ENCODE measurements around the gene SIRT7.
"Not testable (repeated sequence)": the region's sequence is repeated elsewhere in the genome, so short reads cannot be mapped to it uniquely, and the experiment has no call there.

The SIRT7 gene

DNA sequence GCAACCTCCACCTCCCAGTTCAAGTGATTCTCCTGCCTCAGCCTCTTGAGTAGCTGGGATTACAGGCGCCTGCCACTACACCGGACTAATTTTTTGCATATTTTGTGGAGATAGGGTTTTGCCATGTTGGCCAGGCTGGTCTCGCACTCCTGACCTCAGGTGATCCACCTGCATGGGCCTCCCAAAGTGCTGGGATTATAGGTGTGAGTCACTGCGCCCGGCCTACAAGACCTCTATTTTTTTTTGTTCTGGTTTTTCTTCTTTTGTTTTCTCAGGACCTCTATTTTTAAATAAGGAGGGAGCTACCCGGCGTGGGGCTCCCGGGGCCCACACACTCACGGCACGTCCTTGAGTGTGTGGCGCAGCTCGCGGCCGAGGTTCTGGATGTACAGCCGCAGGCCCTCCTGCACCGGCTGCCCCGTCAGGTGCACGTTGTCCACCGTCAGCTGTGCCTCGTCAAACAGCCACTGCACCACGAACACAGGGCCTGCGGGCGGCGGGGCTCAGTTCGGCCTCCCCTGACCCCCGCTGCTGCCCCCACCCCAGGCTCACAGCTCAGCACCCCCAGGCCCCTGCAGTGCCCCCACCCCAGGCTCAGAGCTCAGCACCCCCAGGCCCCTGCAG lies 37.2 kb upstream of the SIRT7 start:
- no peak for DNase-seq (ENCODE audit: low spot score)

DNA sequence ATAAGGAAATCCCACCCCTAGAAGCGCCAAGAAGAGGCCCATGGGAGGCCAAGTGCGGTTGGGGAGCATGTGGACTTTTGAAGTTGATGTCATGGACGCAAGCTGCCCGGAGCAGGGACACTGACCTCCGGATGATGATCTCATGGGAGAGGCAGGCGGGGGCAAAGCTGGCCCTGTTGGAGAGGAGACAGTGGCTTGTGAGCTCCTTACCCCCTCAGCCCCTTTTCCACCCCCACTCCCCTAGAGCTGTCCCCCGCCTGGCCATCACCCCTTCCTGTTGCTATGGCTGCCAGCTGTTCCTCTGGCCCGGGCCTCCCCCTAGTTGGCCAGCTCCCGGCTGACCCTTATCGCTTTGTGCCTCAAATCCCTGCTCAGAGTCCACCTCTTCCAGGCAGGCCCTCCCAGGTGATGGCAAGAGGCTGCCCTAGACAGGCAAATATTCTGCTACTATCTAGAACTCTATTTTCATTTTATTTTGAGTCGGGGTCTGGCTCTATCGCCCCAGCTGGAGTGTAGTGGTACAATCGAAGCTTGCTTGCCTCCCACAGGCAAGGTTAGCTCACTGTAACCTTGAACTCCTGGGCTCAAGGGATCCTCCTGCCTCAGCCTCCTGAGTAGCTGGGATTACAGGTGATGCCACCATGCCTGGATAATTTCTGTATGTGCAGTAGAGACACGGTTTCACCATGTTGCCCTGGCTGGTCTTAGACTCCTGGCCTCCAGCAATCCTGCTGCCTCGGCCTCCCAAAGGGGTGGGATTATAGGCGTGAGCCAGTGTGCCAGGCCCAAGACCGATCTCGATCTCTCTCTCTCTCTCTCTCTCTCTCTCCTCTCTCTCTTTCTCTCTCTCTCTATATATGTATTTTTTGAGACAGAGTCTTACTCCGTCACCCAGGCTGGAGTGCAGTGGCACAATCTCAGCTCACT lies 36.4 kb upstream of the SIRT7 start:
- no peak for DNase-seq (ENCODE audit: low spot score)

GRCh38 chr17:81953443-81953842 lies 35.5 kb upstream of the SIRT7 start:
- DNase-seq (ENCODE audit: low spot score) = not testable (repeated sequence)

- DNase-seq (ENCODE audit: low spot score) = no peak
Measured at GRCh38 chr17:81952792-81953228, 34.8 kb upstream of the SIRT7 start.

- DNase-seq (ENCODE audit: low spot score) = no peak
Measured at GRCh38 chr17:81951785-81952684, 34.1 kb upstream of the SIRT7 start.

DNA sequence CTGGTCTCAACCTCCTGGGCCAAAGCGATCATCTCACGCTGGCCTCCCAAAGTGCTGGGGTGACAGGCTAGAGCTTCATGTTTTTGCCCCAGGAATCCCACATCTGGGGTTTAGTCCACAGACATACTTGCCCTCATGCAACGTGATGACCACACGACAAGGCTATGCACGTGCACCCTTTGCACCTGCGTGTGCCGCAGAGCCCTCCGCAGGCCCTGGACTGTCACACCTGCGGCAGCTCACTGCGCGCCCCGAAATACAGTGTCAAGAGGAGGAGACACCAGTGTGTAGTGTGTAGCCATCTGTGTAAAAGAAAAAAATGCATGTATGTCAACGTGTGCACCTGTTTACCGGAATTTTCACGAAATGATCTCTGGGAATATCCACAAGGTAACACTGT lies 32.5 kb upstream of the SIRT7 start:
- DNase-seq (ENCODE audit: low spot score) = no peak

- DNase-seq (ENCODE audit: low spot score) = no peak
Measured at GRCh38 chr17:81948635-81949378, 30.8 kb upstream of the SIRT7 start.

- no peak for DNase-seq (ENCODE audit: low spot score)
Measured at GRCh38 chr17:81947189-81947588, 29.2 kb upstream of the SIRT7 start, which contains the start of gene MYADML2. Gene MYADML2 (minus strand): TSS chr17:81947233. CDS start chr17:81941741, 5,492 bp downstream.

- DNase-seq (ENCODE audit: low spot score) = no peak
Measured at GRCh38 chr17:81944858-81945257, 26.9 kb upstream of the SIRT7 start.

- DNase-seq (ENCODE audit: low spot score) = no peak
Measured at GRCh38 chr17:81942167-81942553, 24.2 kb upstream of the SIRT7 start.

DNA sequence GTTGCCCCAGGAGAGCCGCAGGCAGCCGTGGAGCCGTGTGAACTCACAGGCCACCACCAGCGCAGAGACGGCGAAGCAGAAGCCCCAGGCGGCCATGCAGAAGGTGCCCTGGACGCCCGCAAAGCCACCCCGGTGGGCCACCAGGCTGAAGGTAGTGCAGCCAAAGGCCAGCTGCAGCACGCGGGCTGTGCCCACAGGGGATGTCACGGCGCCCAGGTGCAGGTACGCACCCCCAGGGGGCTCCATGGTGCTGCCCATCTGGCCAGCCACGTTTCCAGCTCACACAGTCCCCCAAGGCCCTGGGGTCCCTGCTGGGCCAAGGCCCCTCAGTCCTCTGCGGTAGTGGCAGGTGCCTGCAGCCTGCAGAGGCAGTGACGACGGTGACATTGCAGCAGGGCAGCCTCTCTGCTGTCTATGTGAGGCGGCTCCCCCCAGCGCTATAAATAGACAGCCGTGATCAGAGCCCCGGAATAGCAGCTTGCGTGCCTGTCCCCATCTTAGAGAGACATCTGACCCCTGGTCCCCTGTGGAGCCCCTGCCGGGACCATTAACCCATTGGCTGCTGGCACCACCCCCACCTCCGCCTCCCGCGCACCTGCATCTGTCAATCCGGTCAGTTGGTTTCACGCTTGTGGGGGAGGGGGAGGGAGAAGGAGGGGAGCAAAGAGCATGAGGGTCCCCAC lies 23.6 kb upstream of the SIRT7 start:
- no peak for DNase-seq (ENCODE audit: low spot score)

DNA sequence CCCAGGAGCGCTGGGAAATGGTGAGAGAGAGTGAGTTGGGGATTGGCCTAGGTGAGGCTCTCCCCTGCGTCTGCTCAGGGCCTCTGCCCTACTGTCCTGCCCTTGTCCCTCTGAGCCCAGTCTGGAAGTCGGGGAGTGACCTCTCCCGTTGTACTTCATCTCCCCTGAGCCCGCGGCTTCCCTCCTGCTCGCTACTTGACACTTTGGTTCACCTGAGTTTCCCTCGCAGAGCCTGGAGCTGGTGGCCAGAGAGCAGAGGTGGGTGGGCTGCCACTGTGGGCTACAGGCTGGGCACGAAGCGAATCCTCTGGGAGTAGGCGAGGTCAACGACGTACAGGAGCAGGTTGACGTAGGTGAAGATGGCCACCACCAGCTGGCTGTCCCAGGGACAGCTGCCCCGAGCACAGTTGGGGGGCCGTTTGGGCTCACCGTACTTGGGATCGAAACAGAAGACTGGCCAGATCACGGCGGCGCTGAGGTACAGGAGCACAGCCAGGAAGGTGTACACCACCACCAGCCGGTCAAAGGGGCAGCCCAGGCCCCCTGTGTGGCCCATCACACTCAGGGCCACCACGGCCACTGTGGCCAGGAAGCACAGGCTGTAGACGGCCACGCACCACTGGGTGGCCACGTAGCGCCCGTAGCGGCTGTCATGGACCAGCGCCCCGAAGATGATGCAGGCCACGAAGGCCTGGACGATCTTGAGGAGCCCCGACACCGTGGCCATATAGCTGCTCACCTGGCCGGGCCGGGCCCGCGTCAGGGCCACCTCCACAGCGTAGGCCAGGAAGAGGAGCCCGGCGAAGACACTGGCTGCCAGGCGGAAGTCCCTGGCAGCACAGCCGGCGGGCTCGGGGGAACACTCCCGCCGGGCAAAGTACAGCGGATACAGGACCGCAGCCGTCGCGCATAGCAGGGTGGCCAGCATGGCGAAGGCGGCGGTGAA lies 22.8 kb upstream of the SIRT7 start:
- no peak for DNase-seq (ENCODE audit: low spot score)

GRCh38 chr17:81939881-81940385 lies 22.0 kb upstream of the SIRT7 start:
- DNase-seq (ENCODE audit: low spot score) = no peak

- DNase-seq (ENCODE audit: low spot score) = no peak
Measured at GRCh38 chr17:81939218-81939617, 21.2 kb upstream of the SIRT7 start.

DNA sequence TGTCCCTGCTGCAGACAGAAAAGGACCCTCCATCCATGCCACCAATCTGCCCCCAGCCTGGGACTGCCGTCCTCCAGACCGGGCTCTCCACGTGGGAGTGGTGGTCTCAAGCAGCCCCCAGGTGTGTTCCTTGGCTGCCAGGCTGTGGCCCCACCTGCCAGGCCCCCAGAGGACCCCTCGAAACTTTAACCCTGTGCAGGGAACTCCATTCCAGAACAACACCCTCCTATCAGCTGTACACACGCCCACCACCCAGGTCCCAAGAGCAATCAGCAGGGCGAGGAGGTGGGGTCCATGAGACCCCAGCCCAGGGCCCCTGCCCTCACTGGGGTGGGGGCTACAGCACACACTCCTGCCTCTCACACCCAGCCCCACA lies 17.7 kb upstream of the SIRT7 start:
- DNase-seq (ENCODE audit: low spot score) = no peak

- DNase-seq (ENCODE audit: low spot score) = no peak
Measured at GRCh38 chr17:81934850-81935708, 17.1 kb upstream of the SIRT7 start.

- DNase-seq (ENCODE audit: low spot score) = no peak
Measured at GRCh38 chr17:81934098-81934757, 16.3 kb upstream of the SIRT7 start.

- no peak for DNase-seq (ENCODE audit: low spot score)
Measured at GRCh38 chr17:81933178-81933699, 15.3 kb upstream of the SIRT7 start.
